GM15510 (cell line): ENCODE measurements around the gene FA2H.

Experiments used
- POLR2A ChIP-seq: IDR thresholded peaks from 3 replicates; pipeline ENCODE4 v1.6.1; 2011; ENCODE audit warnings: borderline replicate concordance; ENCODE audit not compliant: insufficient read length; ENCODE audit errors: extremely low read depth

The FA2H gene

GRCh38 chr16:74751658-74752057 is 23.0 kb downstream of the FA2H start:
- TF ChIP-seq POLR2A, result no peak

GRCh38 chr16:74749291-74750055 is 25.1 kb downstream of the FA2H start:
- no peak for TF ChIP-seq POLR2A

GRCh38 chr16:74748616-74749026 is 26.0 kb downstream of the FA2H start:
- TF ChIP-seq POLR2A, result no peak

- no peak for TF ChIP-seq POLR2A
These were observed 26.7 kb downstream of the FA2H start for GRCh38 chr16:74747716-74748615.

GRCh38 chr16:74745926-74746325 is 28.7 kb downstream of the FA2H start:
- no peak for TF ChIP-seq POLR2A

- no peak for TF ChIP-seq POLR2A
These were observed 29.5 kb downstream of the FA2H start for GRCh38 chr16:74745109-74745615.

- no peak for TF ChIP-seq POLR2A
These were observed 30.1 kb downstream of the FA2H start for GRCh38 chr16:74744566-74744965.

- no peak for TF ChIP-seq POLR2A
These were observed 30.8 kb downstream of the FA2H start for GRCh38 chr16:74743668-74744299.

GRCh38 chr16:74743045-74743667 is 31.5 kb downstream of the FA2H start:
- no peak for TF ChIP-seq POLR2A

GRCh38 chr16:74742051-74742481 is 32.6 kb downstream of the FA2H start:
- no peak for TF ChIP-seq POLR2A

GRCh38 chr16:74740795-74741304 is 33.8 kb downstream of the FA2H start:
- no peak for TF ChIP-seq POLR2A

GRCh38 chr16:74739275-74739674 is 35.3 kb downstream of the FA2H start:
- TF ChIP-seq POLR2A, result no peak

- TF ChIP-seq POLR2A, result no peak
These were observed 35.8 kb downstream of the FA2H start for GRCh38 chr16:74738816-74739215.

- TF ChIP-seq POLR2A, result no peak
These were observed 36.5 kb downstream of the FA2H start for GRCh38 chr16:74738113-74738541.

- TF ChIP-seq POLR2A, result no peak
These were observed 37.1 kb downstream of the FA2H start for GRCh38 chr16:74737521-74737920.

GRCh38 chr16:74736531-74737157 is 38.0 kb downstream of the FA2H start:
- no peak for TF ChIP-seq POLR2A
